SKM-1 treated with dmso at 0.1 percent for 144 hours (cell line): ENCODE measurements around the gene ZNF512B.
"Not testable (repeated sequence)": the region's sequence is repeated elsewhere in the genome, so short reads cannot be mapped to it uniquely, and the experiment has no call there.

Source experiments
- DNase-seq: peaks from one replicate; lab custom pipeline; 2025; ENCODE audit not compliant: unreplicated experiment; lab: John Stamatoyannopoulos, UW

ZNF512B gene

GRCh38 chr20:63978319-63979228 lies 8.8 kb upstream of the ZNF512B start:
- peak; percentile 35 for DNase-seq

- no peak for DNase-seq
These were observed 8.1 kb upstream of the ZNF512B start for GRCh38 chr20:63977739-63978276.

- DNase-seq, result no peak
These were observed 7.4 kb upstream of the ZNF512B start for GRCh38 chr20:63976980-63977738.

GRCh38 chr20:63976511-63976910 lies 6.8 kb upstream of the ZNF512B start:
- DNase-seq, result not testable (repeated sequence)

- no peak for DNase-seq
These were observed 4.9 kb upstream of the ZNF512B start for GRCh38 chr20:63974402-63975200.

GRCh38 chr20:63973636-63974401 lies 4.1 kb upstream of the ZNF512B start:
- peak; percentile 51 for DNase-seq

GRCh38 chr20:63973160-63973479 lies 3.4 kb upstream of the ZNF512B start:
- no peak for DNase-seq

GRCh38 chr20:63972312-63973159 lies 2.8 kb upstream of the ZNF512B start:
- DNase-seq, result no peak

GRCh38 chr20:63971960-63972311 lies 2.2 kb upstream of the ZNF512B start:
- not testable (repeated sequence) for DNase-seq

GRCh38 chr20:63970714-63971431 lies 1.1 kb upstream of the ZNF512B start:
- no peak for DNase-seq

GRCh38 chr20:63968928-63969760 lies 586 bp downstream of the ZNF512B start:
- DNase-seq, result no peak

GRCh38 chr20:63968136-63968927 lies 1.4 kb downstream of the ZNF512B start:
- DNase-seq, result no peak

- DNase-seq, result no peak
These were observed 2.2 kb downstream of the ZNF512B start for GRCh38 chr20:63967330-63968135.

- no peak for DNase-seq
These were observed 2.8 kb downstream of the ZNF512B start for GRCh38 chr20:63966944-63967322.

GRCh38 chr20:63966172-63966943 lies 3.4 kb downstream of the ZNF512B start:
- no peak for DNase-seq

GRCh38 chr20:63964412-63964811 lies 5.3 kb downstream of the ZNF512B start:
- no peak for DNase-seq
